ENCODE results near the gene KCNQ2.
A peak's percentile ranks its signal among the peaks of the same experiment; 100 is the strongest.

KCNQ2 gene

DNA sequence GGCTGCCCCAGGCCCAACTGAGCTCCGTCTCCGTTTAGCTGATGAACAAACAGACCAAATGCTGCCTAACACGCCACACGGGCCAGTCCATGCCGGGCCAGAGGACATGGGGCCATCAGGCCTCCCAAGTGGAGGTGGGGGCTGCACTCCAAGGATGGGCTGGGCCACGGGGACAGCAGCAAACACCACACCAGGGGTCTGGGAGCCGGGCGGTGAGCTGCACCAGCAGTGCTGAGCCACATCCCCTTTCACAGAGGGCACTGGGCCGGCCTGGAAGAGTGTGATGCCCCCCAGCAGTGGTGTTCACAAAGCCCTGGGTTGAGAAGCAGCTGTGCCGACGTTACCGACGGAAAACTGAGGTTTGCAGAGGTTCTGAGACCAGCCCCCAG is 2.7 kb downstream of the KCNQ2 start:
- no peak for DNase-seq

DNA sequence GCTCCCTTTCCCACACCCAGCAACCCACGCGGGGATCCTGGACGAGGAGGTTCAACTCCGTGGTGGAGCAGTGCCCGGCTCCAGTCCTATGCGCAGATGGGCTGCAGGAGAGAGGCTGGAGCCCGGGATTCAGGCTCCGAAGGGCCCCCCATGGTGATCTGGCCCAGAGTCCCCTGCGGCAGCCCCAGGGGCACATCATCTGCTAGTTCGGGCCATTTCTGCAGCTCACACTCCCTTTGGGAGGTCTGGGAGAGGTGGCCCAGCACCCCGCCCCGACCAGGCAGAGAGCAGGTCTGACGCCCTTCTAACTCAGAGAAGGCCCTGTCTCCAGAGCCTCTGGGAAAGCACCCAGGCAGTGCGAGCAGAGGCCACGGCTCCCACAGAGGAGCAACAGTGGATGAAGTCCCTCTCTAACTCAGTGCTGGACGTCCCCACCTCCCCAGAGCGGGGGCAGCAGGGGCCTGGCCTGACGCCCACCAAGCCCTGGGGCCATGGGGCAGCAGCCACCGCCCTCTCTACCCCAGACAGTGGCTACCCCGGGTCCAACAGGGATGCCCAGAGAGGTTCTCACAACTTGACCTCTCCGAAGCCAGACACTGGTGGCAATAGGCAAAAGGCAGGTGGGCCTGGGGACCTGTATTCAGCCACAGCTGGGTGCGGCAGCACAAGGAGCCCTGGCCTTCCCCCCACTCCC is 3.3 kb downstream of the KCNQ2 start:
- DNase-seq = no peak

DNA sequence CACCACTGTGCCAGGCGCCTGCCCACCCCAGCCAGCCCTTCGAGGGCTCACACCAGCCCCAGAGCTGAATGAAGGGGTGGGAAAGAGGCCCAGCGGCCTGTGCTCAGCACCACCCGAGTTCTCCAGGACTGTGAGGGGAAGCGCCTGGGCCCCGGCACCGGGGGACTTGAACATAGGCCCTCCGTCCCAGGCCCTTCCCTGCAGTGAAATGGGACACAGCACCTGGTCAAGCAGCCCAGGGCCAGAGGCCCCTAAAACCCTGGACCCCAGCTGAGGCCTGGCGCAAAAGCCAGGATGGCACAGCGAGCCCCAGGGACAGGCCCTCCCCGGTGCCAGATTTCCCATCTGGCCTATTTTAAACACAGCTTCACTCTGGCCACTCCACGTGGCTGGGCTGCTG is 4.0 kb downstream of the KCNQ2 start:
- DNase-seq = no peak

DNA sequence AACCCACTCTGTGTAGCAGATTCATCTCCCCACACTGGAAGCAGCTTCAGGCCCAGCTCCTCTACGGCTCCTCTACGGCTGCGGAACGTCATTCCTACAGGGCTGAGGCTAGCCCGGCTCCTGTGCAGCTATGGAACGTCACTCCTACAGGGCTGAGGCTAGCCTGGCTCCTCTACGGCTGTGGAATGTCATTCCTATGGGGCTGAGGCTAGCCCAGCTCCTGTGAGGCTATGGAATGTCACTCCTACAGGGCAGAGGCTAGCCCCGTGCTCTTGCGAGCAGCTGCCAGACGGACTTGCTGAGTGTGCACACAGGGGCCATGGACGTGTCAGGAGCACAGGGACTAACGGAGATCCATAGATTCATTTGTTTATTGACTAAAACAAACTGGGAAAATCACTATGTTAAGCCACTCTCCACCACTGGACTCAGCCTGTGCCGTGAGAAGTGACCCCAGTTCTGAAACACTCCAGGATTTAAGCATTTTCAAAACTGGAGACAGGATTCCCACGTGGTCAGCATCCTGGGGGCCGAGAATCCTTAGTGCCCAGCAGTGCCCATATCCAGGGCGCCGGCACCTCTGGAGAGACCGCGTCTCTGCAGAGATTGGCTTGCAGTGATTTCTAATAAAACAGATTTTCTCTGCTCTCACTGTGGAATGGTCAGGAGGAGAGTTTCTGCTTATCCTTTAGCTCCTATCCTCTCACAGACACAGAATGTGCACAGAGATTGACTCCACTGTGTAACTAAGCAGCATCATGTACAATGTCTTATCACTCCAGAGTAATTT is 5.0 kb downstream of the KCNQ2 start:
- no peak for DNase-seq

DNA sequence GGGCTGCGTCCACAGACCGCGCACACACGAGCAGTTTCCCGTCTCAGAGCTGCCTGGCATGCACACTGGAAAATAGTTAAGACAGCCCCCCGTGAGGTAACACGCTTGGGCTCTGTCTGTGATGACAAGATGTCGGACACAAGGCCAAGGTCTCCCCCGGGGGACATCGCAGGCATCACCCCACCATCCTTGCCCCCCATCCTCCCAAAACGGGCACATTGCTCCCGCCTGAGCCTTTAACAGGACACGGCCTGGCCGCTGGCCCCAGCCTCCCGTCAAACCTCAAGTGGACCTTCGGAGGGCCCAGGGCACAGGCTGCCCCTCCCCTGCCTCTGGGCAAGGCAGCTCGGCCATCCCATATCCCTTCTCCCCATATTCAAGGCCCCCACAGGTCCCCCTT is 5.6 kb downstream of the KCNQ2 start:
- no peak for DNase-seq

DNA sequence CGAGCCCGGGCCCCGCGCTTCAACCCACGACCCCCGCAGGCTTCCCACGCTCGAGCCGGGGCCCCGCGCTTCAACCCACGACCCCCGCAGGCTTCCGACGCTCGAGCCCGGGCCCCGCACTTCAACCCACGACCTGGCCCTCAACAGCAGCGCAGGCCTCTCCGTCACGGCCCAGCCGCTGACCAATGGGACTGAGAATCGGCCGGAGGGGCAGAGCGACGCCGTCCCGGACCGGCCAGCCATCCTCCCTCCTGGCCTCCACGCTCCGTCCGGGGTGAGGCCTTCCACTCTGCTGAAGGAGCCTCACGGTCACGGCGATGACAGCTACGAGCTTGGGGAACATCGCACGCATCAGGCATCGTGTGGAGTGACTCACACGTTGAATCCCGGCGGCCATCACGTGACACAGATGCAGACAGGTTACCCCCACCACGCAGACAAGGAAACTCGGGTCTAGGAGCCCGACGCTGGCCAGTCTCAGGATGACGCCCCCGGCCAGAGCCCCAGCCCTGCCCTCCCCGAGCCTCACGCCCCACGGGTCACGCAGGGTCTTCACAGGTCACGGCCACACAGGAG is 6.1 kb downstream of the KCNQ2 start:
- no peak for DNase-seq

DNA sequence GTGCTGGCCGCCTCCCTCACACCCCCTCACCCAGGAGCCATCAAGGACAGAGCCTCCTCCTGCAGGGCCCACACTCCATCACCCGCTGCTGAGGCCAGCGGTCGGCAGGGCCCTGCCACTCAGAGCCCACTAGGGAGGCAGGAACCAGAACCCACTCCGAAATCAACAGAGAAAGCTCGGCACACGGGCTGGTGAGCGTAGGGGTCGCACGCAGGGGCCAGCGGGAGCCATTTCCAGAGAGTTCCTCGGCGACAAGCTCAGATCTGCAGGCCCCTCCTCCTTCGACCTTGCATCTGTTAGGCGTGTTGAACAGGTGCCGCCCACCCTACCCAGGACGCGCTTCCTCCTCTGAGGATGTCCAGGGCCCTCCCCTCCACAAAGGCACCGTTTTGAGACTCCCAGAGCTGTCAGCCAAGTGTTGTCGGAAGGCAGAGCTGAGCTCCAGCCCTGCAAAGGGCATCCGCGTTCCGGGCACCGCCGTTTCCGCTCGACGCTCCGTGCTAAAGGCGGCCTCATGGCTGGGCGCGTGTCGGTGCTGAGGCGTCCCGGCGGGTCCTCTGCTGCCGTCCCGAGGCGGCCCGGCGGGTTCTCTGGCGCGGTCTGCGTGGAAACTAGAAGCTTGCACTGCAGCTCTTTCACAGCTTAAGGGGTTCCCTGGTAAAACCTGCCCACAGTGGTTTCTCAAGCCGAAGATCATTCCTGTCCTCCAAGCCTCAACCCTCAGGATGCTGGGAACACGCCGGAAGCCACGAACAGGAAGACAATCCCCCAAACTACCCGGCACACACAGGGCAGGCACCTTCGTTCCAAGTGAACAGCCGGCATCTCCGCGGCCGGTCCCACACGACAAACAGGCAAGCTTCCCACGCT is 6.8 kb downstream of the KCNQ2 start:
- DNase-seq = no peak

DNA sequence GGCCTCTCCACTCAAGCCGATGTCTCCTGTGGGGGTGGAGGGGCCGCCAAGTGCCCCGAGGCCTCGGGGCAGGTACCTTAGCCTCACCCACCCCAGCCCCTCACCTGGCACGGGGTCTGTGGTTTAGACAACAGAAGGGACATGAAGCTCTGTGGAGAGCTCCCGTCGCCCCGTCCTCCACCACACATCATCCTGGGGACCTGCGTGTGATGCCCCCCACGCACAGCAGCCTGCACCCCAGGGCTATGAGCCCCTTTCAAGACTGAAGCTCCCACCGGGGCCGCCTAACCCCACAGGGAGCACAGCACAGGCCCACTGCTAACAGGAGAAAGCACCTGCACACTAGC is 8.2 kb downstream of the KCNQ2 start:
- no peak for DNase-seq

DNA sequence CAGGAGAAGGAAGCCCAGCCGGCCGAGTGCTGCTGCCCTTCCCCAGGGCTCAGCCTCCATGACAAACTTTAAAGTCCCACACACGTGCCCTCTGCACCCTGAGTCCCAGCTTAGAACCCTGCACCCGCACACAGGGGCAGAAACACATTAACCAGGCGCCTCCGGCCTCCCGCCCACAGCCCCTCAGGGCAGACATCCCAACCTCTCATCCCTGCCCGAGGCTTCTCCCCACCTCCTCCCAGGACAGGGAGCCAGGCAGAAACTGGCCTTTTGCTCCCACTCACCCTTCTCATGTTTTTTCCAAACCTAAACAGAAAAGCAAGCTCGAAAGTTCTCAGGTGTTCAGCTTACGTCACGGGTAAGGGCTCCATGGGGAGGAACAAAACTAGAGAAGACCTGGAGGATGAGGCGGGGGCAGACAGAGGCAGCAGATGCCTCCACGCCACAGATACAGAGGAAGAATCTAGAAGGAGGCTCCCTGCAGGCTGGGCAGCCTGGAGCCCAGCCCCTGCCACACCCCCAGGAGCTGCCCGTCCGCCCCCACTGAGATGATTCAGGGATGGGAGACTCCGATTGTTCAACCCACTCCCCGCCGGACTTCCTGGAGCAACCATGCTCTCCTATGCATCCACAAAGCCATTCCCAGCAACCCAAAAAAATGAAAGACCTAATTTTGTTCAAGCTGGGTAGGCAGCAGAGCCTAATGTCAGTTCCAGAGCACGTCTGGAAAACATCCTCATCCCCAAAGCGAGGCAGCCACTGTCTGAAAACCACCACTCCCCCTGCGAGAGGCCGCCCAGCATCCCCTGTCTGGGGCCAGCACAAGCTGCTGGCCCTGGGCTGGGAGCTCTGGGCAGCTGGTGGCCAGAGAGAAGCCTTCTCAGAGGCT is 8.8 kb downstream of the KCNQ2 start:
- no peak for DNase-seq

DNA sequence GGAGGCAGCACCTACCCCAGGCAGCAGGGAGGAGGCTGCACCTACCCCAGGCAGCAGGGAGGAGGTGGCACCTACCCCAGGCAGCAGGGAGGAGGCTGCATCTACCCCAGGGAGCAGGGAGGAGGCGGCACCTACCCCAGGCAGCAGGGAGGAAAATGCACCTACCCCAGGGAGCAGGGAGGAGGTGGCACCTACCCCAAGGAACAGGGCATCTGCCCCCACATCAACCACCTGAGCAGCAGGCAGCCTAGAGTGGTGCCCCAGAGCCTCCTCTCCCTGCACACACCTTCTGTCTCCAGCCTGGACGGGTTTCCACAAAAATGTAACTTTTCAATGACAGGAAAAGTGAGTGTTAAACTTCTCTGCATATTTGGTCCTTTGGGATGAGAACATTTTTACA is 10.2 kb downstream of the KCNQ2 start:
- no peak for DNase-seq

DNA sequence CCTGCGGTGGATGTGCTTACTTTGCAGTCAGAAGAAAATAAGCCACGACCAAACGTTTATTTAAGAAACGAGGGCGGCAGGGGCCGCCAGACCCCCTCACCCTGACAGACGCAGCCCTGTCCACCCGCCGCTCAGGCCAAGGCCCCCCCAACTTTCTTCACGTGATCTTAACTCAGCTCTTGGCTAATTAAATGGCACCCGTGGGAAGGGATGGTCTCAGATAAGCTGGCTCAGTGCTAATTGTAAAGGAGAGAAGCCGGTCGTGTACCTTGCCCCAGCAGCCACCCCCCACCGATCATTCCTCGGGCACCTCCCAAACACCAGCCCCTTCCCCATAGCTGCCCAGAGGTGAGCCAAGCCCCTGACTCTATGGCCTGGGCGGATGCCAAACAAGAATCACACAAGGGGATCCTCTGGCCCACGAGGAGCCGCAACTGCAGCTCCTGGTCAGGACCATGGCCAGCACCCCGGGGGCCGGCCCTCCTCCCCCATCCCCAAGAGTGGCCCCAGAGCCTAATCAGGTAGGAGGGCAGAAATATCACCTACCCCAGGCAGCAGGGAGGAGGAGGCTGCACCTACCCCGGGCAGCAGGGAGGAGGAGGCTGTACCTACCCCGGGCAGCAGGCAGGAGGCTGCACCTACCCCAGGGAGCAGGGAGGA is 11.2 kb downstream of the KCNQ2 start:
- DNase-seq = no peak

DNA sequence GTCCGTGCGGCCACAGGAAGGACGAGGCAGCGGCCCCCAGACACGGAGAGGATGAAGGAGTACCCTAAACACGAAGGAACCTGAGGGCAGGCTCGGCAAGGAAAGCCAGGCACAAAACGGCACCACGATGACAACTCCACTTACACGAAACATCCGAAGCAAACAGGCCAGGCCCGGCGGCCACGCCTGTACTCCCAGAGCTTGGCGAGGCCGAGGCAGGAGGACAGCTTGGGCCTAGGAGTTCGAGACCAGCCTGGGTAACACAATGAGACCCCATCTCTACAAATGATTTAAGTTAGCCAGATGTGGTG is 13.4 kb downstream of the KCNQ2 start:
- DNase-seq = no peak

DNA sequence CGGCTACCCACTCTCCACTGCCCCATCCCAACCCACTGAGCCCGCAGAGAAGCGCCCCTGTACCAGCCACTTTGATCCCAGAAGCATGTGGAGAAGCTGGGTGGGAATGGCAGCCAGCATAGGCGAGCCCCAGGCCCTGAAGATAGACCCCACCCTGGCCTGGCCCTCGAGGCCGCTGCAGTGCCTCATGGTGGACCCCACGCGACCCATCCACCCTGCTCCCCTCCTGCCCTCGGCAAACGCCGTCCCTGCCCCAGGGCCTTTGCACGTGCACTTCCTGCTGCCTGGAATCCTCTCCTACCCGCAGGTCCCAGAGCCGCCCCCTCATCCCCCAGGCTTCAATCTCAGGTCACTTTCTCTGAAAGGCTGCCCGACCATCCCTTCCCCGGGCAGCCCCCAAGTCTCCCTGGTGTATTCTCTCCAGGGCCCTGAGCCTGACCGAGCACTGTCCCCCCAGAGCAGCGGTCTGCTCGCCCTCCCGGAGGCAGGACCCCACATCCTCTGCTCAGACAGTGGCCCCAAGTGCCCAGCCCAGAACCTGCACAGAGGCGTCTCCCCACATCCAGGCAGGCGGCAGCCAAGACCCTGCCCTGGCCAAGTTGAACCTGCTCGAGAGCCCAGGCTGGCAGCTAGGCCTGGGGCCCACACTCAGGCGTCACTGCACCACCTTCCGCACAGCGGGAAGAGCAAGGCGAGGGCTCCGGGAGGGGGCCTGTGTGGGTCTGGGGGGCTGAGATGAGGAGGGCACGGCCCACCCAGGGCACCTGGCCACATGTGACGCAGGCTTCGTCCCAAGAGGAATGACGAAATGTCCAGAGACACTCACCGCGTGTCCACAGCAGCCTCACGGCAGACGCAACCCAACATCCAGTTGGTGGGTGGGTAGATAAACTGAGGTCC is 14.0 kb downstream of the KCNQ2 start:
- no peak for DNase-seq

DNA sequence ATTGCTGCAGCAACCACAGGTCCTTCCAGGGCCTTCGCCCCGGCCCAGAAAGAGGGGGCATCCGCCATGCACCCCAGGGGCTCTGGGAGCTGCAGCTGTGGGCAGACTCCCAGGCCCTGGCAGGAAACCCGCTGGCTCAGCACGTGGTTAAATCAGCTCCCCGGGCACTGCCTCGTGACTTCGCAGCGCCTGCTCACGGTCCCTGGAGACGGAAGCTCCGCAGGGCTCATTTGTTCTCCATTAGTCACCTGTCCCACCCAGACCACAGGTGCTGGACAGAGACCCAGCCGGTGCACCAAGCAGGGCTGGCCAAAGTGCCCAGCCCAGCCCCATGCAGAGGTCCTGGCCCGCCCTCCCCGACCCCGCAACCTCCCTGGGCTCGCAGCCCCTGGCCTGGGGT is 14.7 kb downstream of the KCNQ2 start:
- DNase-seq = peak; percentile 49

DNA sequence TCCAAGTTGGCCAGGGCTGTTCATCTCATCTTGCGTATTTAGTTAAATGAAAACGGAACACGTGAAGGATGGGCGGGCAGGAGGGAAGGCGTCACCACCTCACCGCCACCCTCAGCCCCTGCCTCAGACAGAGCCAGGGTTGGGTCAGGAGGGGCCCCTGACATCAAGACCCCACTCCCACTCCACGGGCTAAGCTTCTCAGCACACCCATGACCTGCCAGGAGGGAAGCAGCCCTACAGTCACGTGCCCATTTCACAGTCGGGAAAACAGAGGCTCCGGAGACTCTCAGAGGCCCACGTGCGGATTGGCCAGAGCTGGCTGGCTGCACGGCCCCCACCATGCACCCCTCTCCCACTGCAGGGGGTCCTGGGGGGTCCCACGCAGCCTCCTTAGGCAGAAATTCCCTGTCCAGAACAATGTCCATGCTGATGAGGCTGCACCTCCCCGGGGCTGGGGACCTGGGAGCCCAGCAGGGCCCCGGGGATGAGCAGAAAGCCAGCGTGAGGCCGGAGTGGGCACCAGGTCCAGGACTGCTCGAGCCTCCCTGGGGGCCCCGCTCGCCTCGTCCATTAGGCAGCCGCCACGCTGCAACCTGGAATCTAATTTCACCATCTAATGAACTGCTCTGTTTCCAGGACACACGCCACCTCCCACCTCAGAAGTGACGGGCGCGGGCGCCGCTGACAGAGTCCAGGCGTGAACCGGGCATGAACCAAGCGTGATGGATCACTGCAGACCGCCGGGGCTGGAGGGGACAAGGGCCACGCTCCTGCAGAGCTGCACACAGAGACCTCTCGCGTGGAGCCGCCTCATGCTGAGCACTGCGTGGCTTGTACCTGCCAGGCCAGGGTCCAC is 15.8 kb downstream of the KCNQ2 start:
- DNase-seq = no peak

DNA sequence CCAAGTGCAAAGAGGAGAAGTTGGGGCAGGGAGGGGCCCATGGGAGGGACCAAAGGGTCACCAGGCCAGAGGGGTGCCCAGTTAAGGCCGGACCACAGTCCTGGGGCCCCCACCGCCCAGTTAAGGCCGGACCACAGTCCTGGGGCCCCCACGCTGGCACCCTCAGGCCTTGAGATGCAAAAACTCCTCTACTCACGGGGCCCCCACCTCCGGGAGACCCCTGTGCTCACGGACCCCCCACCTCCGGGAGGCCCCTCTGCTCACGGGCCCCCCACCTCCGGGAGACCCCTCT is 16.9 kb downstream of the KCNQ2 start:
- no peak for DNase-seq

DNA sequence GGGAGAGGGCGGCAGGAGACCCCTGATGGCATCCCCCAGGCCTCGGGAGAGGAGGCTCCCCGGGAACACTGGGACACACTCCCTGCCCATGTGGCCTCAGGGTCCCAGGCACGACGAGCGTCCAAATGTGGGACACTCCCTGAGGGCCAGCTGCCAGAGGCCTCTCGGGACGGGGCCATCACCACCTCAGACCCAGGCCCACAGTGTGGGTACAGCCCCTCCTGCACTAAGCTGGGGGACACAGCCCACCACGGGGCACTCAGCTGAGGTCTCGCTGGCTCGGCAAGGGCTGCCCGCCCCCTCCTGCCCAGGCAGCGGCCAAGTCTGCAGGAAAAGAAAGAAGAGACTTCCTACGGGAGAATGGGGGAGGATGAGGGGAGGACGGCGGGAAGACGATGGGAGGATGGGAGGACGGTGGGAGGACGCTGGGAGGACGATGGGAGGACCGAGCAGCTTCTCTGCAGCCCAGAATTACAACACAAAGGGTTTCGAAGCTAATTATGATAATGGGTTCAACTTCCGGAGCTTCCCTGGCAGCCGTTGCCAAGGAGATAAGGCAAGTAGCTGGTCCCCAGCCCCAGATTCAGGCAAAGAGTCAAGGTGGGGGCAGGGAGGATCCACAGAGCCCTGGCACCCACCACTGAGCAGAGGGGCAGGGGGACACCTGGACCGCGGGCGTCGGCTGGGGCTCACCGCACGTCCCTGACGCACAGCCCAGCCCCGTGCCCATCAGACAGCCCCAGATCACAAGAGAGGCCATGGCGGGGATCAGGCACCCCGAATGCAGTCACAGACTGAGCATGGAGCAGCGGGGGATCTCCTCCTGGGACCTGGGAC is 17.5 kb downstream of the KCNQ2 start:
- DNase-seq = peak; percentile 36

DNA sequence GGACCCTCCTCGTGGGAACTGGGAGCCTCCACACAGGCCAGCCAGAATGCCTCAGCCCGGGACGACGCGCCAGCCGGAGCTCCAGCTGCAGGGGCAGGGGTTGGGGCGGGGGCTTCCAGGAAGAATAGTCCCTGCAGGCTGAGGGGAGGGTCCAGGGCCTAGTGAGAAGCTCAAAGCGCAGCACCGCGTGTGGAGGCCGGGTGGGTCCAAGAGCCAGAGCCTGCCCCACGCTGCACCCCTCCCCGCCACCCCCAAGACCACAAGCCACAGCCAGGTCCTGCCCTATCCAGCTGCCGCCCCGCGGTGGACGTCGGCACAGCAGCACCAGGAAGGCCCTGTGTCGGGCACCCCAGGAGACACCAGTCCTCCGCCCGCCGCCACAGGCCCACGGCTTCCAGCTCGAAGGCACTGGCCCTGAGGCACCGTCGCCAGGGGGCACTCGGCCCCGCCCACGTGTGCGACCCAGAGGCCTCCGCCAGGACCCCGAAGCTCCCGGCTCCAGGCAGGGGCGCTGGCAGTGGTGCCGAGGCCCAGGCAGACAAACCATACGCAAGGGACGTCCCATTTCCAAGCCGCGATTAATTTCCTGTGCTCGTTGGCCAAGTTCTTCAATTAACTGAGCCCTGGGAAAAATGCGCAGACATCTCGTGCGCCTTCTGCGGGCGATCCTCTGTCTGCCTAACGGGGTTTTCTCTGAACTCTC is 19.5 kb downstream of the KCNQ2 start:
- no peak for DNase-seq

DNA sequence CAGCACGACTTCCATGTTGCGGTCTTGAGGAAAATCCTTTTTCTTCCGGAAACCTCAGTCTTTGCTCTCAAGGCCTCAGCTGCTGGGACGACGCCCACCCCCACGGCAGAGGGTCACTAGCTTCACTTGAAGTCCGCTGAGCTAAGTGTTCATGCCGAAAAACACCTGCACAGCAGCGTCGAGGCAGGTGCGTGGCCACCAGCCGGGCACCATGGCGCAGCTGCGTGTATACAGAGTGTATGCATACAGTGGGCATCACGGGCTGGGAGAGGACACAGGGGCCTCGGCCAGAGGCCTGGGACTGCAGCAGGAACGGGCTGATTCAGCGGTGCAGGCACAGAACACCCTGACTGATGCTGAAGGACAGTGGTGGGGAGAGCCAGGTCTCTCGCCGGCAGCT is 20.1 kb downstream of the KCNQ2 start:
- no peak for DNase-seq

All from NCI-H1092 (cell line).